Measurements from ENCODE around the gene TGFB1. TPM values are rescaled to one million over a fixed set of nuclear protein-coding genes. Genes with fewer than 3 reads are reported as not detected.

Gene TGFB1
- total RNA-seq, 4 donors from 2014 or later: 12.4 to 29.1 (median 21.4) TPM

GRCh38 chr19:41351339-41352245 is 2.1 kb downstream of the TGFB1 start:
- no peak for TF ChIP-seq CTCF (IDR thresholded peaks at IDR 0.05; ENCODE audit: low read depth)

- no peak for TF ChIP-seq CTCF (IDR thresholded peaks at IDR 0.05; ENCODE audit: low read depth)
These were observed 2.9 kb downstream of the TGFB1 start for GRCh38 chr19:41350735-41351338.

DNA sequence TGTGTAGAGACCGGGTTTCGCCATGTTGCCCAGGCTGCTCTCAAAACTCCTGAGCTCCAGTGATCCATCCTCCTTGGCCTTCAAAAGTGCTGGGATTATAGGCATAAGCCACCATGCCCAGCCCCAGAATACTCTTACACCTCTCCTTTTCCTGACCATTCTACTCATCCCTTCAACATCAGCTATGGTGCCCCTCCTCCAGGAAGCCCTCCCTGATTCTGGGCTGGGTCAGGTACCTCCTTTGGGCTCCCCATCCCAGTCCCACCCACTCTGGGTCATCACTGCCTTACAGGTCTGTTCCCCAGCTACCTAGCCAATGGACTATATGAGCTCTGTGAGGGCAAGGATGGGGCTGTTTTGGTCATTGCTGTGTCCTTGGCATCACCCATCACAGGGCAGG is 9.6 kb downstream of the TGFB1 start:
- TF ChIP-seq CTCF (IDR thresholded peaks at IDR 0.05; ENCODE audit: low read depth): no peak

GRCh38 chr19:41341669-41342490 is 11.8 kb downstream of the TGFB1 start:
- no peak for TF ChIP-seq CTCF (IDR thresholded peaks at IDR 0.05; ENCODE audit: low read depth)

DNA sequence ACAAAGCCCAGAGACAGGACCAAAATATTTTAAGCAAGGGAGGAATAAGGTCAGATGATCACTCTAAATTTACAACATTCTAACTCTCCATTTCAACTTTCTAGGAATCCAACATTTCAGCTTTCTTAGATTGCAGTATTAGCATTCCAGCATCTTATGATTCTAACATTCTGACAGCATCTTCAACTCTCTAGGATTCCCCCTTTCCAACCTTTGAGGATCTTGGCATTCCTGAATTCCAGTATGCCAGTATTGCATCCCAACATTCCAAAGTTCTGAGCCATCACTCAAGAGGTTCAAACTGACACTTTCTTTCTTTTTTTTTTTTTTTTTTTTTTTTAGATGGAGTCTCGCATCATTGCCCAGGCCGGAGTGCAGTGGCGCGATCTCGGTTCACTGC is 13.8 kb downstream of the TGFB1 start:
- TF ChIP-seq CTCF (IDR thresholded peaks at IDR 0.05; ENCODE audit: low read depth): no peak

DNA sequence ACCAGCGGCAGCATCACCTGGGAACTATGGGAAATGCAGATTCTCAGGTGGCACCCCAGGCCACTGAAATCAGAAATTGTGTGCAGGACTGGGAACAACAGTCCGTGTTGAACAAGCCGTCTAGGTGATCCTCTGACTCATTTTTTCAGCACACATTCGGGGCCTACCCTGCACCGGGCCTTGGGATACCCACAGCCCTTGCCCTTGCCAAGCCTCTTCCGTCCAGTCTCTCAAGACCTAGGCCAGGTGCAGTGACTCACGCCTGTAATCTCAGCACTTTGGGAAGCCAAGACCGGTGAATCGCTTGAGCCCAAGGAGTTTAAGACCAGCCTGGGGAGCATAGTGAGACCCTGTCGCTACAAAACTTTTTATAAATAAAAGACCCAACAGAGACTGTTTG is 18.3 kb downstream of the TGFB1 start:
- no peak for TF ChIP-seq CTCF (IDR thresholded peaks at IDR 0.05; ENCODE audit: low read depth)

GRCh38 chr19:41334793-41335192 is 18.9 kb downstream of the TGFB1 start:
- no peak for TF ChIP-seq CTCF (IDR thresholded peaks at IDR 0.05; ENCODE audit: low read depth)
